Retinal pigment epithelial cell (primary cell): Measurements from ENCODE around the gene SERTAD1.
"Not testable (repeated sequence)": the region's sequence is repeated elsewhere in the genome, so short reads cannot be mapped to it uniquely, and the experiment has no call there.

Experiments used
- DNase-seq: peaks from one replicate; pipeline ENCODE4 v3.0.0-alpha.2; 2010; ENCODE audit warnings: low read depth
- H3K4me3 ChIP-seq: 2 replicates; pipeline ENCODE4 v1.5.1; 2011; ENCODE audit warnings: mild to moderate bottlenecking, low read length, control low read depth, moderate library complexity
- TF ChIP-seq, protein P1 (sequence below): conservative IDR thresholded peaks from 2 replicates; pipeline ENCODE4 v1.5.1; 2011; ENCODE audit warnings: low read depth, low read length, control low read depth, inconsistent platforms

Gene SERTAD1

DNA sequence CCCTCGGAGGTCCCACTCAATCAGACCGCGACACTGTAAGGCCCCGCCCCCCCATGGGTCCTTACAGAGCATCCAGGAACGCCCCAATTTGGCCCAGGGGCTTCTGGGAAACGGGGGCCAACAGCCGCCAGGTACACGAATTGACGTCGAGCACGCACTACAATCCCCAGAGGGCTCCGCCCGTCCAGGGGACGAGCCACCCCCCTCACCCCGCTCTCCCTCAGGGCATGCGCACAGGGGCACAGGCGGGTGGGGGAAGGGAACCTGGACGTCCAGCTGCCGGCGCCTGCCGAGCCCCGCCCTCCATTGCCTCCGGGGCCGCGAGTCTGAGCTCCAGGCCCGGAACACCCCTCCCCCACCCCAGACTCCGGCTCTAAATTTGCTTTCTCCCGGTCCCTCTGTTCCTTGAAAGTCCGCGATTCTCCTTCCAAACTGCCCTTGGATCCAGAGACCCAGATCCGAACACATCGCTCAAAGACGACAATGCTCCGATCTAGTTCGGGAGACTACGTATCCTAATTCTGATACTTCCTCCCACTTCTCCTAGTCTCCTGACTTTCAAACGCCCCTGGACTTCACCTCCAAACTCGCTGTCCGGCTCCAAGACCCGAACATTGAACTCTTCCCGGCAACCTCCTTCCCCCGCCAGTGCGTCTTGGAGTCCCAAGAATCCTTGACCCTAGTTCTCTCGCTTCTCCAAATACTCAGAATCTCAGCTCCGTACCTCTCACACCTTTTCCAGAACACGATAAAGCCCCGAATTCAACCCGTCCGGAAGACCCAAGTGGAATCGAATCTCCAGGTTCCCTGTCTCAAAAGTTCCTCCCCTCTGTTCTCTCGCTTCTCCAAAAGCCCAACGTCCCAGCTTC lies 17.6 kb upstream of the SERTAD1 start:
- DNase-seq = peak; percentile 98
- H3K4me3 ChIP-seq = peak overlapping the region; percentile 99
- TF ChIP-seq, protein P1, sequence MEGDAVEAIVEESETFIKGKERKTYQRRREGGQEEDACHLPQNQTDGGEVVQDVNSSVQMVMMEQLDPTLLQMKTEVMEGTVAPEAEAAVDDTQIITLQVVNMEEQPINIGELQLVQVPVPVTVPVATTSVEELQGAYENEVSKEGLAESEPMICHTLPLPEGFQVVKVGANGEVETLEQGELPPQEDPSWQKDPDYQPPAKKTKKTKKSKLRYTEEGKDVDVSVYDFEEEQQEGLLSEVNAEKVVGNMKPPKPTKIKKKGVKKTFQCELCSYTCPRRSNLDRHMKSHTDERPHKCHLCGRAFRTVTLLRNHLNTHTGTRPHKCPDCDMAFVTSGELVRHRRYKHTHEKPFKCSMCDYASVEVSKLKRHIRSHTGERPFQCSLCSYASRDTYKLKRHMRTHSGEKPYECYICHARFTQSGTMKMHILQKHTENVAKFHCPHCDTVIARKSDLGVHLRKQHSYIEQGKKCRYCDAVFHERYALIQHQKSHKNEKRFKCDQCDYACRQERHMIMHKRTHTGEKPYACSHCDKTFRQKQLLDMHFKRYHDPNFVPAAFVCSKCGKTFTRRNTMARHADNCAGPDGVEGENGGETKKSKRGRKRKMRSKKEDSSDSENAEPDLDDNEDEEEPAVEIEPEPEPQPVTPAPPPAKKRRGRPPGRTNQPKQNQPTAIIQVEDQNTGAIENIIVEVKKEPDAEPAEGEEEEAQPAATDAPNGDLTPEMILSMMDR = no peak

DNA sequence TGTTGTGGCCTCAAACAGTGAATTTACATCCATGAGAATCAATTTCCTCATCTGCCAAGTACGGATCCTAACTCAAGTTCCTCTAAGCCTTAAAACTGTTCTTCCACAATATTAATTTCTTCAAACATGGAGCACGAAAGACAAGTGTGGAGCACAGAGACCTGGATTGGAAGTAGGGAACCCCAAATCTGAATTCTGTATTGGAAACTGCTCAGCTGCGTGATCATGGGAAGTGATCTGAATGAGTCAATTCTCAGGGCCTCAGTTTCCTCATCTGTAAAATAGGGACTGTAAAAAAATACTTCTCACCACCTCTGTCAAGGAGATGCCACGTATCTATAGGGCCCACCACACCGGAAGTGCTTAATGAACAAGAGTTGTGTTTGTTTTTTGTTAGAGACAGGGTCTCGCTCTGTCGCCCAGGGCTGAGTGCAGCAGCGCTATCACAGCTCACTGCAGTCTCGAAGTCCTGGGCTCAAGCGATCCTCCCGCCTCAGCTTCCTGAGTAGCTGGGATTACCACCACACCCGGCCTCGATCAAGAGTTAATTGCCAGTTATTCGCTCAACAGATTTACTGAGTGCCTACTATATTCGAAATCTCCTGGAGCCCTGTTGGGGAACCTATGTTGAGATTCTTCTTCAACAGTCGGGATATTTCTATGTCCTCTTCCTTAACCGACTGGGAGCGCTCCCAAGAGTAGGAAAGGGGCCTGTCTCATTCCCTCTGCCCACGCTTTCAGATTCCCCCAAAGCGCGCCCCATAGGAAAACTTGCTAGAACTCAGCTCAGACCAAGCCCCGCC lies 16.7 kb upstream of the SERTAD1 start:
- TF ChIP-seq, protein P1 = no peak
- DNase-seq = no peak
- H3K4me3 ChIP-seq = peak overlapping the region; percentile 99

DNA sequence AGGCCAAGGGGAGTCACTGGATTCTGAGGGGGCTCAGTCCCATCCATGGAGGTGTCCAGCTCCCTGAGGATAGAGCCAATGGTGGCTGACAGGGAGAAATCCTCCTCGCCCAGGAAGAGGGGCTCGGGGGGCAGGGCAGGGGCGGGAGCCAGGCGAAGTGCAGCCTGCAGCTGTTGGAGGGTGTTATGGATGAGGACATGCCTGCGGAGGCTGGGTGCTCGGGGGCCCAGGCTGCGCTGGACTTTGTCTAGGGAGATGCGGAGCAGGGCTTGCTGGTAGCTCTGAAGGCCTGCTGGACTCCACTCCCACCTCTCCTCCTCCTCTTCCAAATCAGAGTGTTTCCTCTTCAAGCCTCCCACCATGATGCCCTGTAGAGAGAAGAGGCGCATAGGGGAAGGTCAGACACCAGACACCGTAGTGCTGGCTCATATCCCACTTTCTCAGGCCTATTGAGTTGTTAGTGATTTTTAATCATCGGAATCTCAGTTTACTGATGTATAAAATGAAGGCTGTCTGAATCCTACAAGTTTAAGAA lies 16.0 kb upstream of the SERTAD1 start:
- TF ChIP-seq, protein P1 = no peak
- peak overlapping the region; percentile 99 for H3K4me3 ChIP-seq
- no peak for DNase-seq

DNA sequence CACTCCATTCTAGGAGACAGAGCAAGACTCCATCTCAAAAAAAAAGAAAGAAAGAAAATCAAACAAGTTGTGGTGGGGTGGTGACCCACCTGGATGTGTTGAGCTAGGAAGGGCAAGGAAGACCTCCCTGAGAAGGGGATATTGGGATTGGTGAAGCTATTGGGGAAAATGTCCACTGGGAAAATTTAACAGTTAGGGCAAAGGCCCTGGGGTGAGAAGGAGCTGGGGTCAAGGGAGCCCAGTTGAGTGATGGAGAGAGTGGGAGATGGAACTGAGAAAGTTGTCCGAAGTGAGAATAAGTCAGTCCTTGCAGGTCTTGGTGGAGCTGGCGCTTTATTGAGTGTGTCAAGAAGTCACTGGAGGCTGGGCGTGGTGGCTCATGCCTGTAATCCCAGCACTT lies 12.5 kb upstream of the SERTAD1 start:
- TF ChIP-seq, protein P1 = no peak
- DNase-seq = no peak
- no peak overlapping the region for H3K4me3 ChIP-seq

DNA sequence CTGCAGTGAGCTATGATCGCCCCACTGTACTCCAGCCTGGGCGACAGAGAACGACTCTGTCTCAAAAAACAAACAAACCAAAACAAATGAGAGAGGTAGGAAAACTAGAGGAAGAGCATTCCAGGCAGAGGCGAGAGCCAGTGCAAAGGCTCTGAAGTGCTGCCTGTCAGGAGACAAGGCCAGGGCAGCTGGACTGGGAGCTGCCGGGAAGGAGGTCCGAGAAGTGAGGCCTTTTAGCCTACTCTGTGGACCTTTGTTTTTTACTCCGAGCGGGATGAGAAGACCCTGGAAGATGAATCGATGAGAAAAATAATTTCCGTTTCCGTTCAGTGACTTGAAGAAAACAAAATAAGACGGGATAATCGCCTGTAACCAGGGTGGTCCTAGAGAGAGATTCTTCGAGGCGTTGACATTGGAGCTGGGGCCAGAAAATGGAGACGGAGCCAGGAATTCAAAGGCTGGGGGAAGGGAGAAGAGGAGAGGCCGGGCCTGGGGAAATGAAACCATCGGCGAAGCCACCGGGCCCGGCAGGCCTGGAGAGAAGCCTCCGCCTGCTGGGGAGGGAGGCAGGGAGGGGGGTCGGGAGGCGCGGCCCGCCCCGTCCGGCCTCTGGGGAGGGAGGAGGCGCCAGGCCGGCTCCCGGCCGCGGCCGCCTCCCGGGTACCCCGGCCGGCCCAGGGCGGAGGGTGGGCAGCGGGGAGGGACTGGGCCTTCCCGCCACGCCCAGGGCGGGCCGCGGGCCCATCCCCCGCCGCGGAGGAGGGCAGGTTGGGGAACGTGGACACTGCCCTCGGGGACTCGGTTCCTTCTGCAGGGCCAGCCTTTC lies 7.8 kb upstream of the SERTAD1 start:
- DNase-seq = no peak
- TF ChIP-seq, protein P1 = no peak
- H3K4me3 ChIP-seq = peak overlapping the region; percentile 32

DNA sequence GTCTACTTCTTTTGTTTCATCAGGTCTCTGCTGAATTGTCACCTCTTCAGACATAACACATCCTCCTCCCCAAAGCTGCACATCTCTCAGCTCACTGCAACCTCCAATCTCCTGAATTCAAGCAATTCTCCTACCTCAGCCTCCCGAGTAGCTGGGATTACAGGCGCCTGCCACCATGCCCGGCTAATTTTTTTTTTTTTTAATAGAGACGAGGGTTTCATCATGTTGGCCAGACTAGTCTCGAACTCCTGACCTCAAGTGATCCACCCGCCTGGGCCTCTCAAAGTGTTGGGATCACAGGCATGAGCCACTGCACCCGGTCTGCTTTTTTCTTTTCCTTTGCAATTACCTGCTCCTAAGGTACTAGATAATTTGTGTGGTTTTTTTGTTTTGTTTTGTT lies 7.0 kb upstream of the SERTAD1 start:
- H3K4me3 ChIP-seq, DNase-seq: not testable (repeated sequence)

DNA sequence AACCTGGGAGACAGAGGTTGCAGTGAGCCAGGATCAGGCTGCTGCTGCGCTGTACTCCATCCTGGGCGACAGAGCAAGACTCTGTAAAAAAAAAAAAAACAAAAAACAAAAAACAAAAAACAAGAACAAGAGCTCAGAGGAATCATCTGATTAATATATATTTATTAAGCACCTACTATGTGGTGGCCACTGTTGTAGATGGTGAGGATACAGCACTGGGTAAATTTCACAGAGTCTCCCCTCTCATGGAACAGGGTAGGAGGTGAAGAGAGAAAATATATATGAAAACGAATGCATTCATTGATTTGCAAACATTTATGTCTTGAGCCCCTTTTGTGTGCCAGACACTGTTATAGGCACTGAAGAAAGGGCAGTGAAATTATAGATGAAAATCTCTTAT lies 5.9 kb upstream of the SERTAD1 start:
- DNase-seq = no peak
- H3K4me3 ChIP-seq = no peak overlapping the region
- TF ChIP-seq, protein P1 = no peak

DNA sequence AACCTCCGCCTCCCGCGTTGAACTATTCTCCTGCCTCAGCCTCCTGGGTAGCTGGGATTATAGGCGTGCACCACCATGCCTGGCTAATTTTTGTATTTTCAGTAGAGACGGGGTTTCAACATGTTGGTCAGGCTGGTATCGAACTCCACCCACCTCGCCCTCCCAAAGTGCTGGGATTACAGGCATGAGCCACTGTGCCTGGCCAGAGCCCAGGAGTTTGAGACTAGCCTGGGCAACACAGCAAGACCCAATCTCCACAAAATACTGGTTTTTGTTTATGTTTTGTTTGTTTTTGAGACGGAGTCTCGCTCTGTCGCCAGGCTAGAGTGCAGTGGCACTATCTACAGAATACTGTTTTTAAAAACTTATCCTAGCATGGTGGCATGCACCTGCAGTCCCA lies 4.5 kb upstream of the SERTAD1 start:
- DNase-seq, H3K4me3 ChIP-seq: not testable (repeated sequence)

DNA sequence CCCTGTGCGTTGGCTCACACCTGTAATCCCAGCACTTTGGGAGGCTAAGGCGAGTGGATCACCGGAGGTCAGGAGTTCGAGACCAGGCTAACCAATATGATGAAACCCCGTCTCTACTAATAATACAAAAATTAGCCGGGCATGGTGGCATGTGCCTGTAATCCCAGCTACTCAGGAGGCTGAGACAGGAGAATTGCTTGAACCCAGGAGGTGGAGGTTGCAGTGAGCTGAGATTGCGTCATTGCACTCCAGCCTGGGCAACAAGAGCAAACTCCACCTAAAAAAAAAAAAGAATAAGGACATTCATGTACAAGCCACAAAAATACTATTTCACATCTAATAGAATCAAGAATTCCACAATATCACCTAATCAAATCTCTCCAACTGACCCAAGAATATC lies 2.4 kb upstream of the SERTAD1 start:
- DNase-seq = not testable (repeated sequence)

More for the DNA sequence above, 2.4 kb upstream of the SERTAD1 start:
- not testable (repeated sequence) for H3K4me3 ChIP-seq
